NCI-H510A treated with DMSO at 0.1 percent for 48 hours (cell line): Measurements from ENCODE around the gene MPST.

Experiments used
- DNase-seq: peaks from one replicate; lab custom pipeline; 2025; lab: John Stamatoyannopoulos, UW

Gene MPST

GRCh38 chr22:37022483-37023337, 3.2 kb downstream of the MPST start:
- DNase-seq: no peak

GRCh38 chr22:37023743-37024338, 4.3 kb downstream of the MPST start:
- DNase-seq: no peak

DNA sequence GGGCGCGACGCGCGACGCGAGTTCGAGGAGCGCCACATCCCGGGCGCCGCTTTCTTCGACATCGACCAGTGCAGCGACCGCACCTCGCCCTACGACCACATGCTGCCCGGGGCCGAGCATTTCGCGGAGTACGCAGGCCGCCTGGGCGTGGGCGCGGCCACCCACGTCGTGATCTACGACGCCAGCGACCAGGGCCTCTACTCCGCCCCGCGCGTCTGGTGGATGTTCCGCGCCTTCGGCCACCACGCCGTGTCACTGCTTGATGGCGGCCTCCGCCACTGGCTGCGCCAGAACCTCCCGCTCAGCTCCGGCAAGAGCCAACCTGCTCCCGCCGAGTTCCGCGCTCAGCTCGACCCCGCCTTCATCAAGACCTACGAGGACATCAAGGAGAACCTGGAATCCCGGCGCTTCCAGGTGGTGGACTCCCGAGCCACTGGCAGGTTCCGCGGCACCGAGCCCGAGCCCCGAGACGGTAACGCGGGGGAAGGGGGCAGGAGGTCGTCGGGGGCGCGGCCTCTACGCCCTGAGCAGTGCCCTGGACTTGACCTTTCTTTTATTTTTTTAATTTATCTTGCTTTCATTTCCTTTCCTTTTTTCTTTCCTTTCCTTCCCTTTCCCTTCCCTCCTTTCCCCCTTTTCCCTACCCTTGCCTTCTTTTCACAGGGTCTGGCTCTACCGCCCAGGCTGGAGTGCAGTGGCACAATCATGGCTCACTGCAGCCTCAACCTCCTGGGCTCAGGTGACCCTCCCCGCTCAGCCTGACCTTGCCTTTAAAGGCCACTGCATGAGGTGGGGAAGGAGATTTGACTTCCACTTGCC, 5.0 kb downstream of the MPST start:
- DNase-seq: no peak

DNA sequence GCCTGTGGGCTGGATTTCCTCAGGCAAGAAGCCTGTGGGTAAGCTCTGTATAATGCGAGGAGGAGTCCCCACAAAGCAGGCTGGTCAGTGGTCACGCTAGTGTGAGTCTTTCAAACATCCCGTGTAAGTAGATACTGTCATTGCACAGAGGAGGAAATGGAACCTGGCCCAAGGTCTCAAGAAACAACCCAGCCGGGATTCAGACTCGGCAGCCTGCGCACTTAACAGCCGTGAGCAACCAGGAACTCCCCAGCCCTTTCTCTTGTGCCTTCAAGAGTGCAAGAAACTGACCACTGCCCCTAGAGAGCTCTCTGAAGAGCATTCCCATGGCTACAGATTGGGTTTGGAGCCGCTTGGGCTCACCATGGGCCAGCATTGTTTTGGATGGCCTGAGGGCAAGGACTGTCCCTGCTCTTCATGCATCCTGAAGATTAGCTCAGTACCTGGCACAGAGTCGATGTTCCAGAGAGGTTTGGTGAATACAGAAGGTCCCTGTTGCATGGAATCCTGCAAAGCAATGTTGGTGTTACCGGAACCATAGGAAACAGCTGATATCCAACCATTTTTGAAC, 6.0 kb downstream of the MPST start:
- no peak for DNase-seq

DNA sequence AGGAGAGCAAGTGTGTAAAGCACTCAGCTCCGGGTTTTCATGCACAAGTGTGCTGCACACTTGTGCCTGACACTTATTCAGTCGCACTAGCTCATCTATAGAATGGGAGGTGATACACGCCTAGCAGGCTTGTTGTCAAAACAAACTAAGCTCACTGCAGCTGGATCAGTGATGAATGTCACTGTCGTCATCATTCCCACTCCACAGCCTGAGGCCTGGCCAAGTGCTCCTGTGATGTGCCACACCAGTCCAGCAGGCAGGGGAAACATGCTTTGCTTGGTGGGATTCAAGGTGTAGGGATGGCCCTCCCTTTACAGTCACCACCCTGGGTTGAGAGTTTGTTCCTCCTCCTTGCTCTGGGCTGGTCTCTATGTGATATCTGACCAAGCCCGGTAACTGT, 6.8 kb downstream of the MPST start:
- DNase-seq: no peak

- DNase-seq: no peak
These were observed 8.0 kb downstream of the MPST start for GRCh38 chr22:37027556-37027955.

- no peak for DNase-seq
These were observed 9.4 kb downstream of the MPST start for GRCh38 chr22:37028692-37029674.

GRCh38 chr22:37030560-37031281, 11.2 kb downstream of the MPST start:
- DNase-seq: no peak

GRCh38 chr22:37032134-37032534, 12.6 kb downstream of the MPST start:
- no peak for DNase-seq

- no peak for DNase-seq
These were observed 13.3 kb downstream of the MPST start for GRCh38 chr22:37032535-37033460.

GRCh38 chr22:37033605-37034430, 14.3 kb downstream of the MPST start:
- no peak for DNase-seq

GRCh38 chr22:37036655-37037377, 17.3 kb downstream of the MPST start:
- no peak for DNase-seq

DNA sequence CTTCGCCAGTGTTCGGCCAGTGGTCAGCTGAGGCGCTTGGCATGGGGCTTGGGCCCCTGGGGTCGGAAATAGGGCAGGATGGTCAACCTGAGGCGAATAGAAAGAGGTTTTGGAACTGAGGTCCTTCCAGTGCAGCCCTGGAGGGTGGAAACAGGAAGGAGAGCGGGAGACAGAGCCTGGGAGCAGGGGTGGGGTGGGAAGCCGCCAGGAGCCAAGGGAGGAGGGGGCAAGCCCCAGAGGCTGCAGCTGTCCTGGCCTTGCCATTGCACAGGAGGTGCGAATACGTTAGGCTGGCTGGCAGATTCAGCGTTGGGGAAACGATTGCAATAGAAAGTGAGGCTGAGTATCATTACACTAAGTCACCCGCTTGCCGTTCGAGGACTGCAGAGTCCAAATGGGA, 18.1 kb downstream of the MPST start:
- no peak for DNase-seq

GRCh38 chr22:37039466-37039865, 19.9 kb downstream of the MPST start:
- DNase-seq: no peak

DNA sequence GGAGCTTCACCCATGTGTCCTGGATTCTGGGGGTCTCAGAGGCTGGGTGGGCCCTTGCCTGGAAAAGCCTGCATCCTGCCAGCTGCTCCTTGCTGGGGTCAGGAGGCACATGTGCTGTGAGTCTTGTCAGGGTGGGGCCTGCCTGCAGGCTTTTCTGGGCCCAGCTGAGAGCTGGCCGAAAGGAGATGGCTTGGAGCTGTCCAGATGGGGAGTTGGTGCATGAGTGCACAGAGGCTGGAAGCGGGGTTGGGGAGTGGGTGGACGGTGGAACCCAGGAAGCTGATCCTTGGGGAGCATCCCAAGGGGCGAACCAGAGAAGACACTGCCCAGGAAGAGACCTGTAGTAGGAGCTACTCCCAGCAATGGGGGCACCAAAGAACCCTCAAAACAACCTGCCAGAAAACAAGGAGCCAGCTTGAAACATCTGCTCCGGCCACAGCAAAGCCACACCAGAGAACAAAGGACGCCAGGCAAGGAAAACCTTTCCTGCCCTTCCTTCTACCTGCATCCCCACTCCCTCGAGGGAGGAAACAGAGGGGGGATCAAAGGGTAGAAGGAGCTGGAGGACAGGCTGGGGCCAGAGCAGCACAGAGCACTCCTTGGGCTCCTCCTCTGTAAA, 23.8 kb downstream of the MPST start:
- no peak for DNase-seq

DNA sequence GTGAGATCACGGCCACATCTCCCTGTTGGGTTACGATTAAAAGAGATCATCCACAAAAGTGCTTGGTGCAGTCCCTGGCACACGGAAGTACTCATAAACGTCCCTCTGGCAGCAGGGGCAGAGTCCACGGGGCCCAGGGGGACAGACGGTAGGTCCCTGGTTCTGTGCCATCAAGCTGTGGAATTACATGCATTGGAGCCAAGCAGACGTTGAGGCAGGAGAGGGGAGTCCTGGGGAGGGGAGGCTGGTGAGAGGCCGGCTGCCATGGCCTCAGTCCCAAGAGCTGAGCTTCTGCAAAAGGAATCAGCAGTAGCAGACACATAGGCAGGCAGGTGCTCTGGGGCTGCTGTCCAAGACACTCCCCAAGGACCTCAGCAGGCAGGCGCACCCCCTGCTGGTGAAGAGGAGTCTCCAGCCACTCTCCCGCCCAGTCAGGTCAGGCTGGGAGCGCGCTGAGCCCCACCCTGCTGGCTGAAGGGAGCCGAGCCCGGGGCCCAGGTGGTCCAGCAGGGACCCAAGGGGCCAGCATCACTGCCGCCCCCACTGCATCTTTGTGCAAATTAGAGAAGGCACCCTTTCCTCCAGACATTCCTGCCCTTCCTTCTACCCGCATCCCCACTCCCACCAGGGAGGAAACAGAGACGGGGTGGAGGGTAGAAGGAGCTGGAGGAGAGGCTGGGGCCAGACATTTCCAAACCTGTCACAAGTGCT, 24.4 kb downstream of the MPST start:
- peak; percentile 28 for DNase-seq
